Natural killer cell (primary cell): ENCODE measurements around the gene NOP14. TPM values are rescaled to one million over a fixed set of nuclear protein-coding genes. Genes with fewer than 3 reads are reported as not detected.
"Not testable (repeated sequence)": the region's sequence is repeated elsewhere in the genome, so short reads cannot be mapped to it uniquely, and the experiment has no call there.

Experiments
- ATAC-seq, 3 donors: fragments of 150-1000 bp in 2 of 3; fragments of 200-7000 bp in 1 of 3; cut with Tn5 transposase; 1 replicate in 1 of 3; 2 replicates in 2 of 3; pipeline ENCODE4 v1.10.0; 2021; ENCODE audit warnings: mild to moderate bottlenecking in 2 of 3, moderate library complexity in 2 of 3
- DNase-seq, 2 donors: peaks; one replicate each; pipeline versions ENCODE4 v3.0.0 to v3.0.0-alpha.2; 2013 to 2021; ENCODE audit warnings: mixed read lengths in 1 of 2
- H3K27ac ChIP-seq: one replicate; pipeline ENCODE4 v1.5.1; 2013; ENCODE audit warnings: mild to moderate bottlenecking, low read length
- H3K27me3 ChIP-seq: one replicate; pipeline ENCODE4 v1.6.1; 2013; ENCODE audit warnings: low read length; ENCODE audit not compliant: control insufficient read depth, insufficient read depth
- H3K36me3 ChIP-seq: one replicate; pipeline ENCODE4 v1.6.1; 2013; ENCODE audit warnings: low read length; ENCODE audit not compliant: control insufficient read depth, insufficient read depth
- H3K4me1 ChIP-seq: one replicate; pipeline ENCODE4 v1.6.1; 2013; ENCODE audit warnings: low read length; ENCODE audit not compliant: control insufficient read depth, insufficient read depth
- H3K4me3 ChIP-seq: one replicate; pipeline ENCODE4 v1.5.1; 2013; ENCODE audit warnings: low read length
- H3K9me3 ChIP-seq: one replicate; pipeline ENCODE4 v1.6.1; 2013; ENCODE audit warnings: low read length; ENCODE audit not compliant: control insufficient read depth, insufficient read depth
- H3K27ac Mint-ChIP-seq, 2 donors: one replicate each; pipeline ENCODE4 v1.8.0; 2022; ENCODE audit warnings: mild to moderate bottlenecking in 2 of 2, mixed read lengths in 2 of 2, moderate library complexity in 1 of 2
- H3K27me3 Mint-ChIP-seq, 2 donors: one replicate each; pipeline ENCODE4 v1.8.0; 2022; ENCODE audit warnings: low read depth in 2 of 2, mixed read lengths in 2 of 2
- H3K36me3 Mint-ChIP-seq: one replicate; pipeline ENCODE4 v1.8.0; 2022; ENCODE audit warnings: mixed read lengths
- H3K4me1 Mint-ChIP-seq, 2 donors: one replicate each; pipeline ENCODE4 v1.8.0; 2022; ENCODE audit warnings: mixed read lengths in 2 of 2
- H3K4me3 Mint-ChIP-seq: one replicate; pipeline ENCODE4 v1.8.0; 2022; ENCODE audit warnings: mild to moderate bottlenecking, moderate library complexity, mixed read lengths
- H3K9me3 Mint-ChIP-seq, 2 donors: one replicate each; pipeline ENCODE4 v1.8.0; 2022; ENCODE audit warnings: mixed read lengths in 2 of 2
- WGBS: methylation state at CpG from one replicate; pipeline ENCODE4 v1.1.7; 2013; ENCODE audit warnings: missing lambda C conversion rate; ENCODE audit not compliant: insufficient coverage; 5-methylcytosine and 5-hydroxymethylcytosine counted together
- intact Hi-C: fragments of 100-400 bp; cut with micrococcal nuclease; formaldehyde crosslinking; loops from one replicate; pipeline ENCODE4 v1.14.2; 2022
- total RNA-seq, 4 donors: library from RNA; stranded (reverse); fragments of 120-200 nt in 1 of 4; gene quantifications; one replicate each; pipeline versions ENCODE4 v1.2.3 to v1.2.4, GENCODE V29; 2013 to 2022
- TF ChIP-seq, protein P1 (sequence below): fragments of 200-600 bp; IDR thresholded peaks from one replicate; pipeline ENCODE4 v1.8.0; 2022; ENCODE audit warnings: antibody characterized with exemption

Gene NOP14
- total RNA-seq, 3 donors from 2014 or later (not counting 1 experiment from before 2014, with no cell fraction given): 20.9 to 25.0 (median 21.1) TPM

GRCh38 chr4:2946812-2947600, 16.2 kb downstream of the NOP14 start:
- Histone ChIP-seq H3K27ac (no peak overlapping the region), H3K4me3 (no peak overlapping the region), H3K27me3 (no peaks in the 10 kb centered on the region), H3K9me3 (no peaks in the 10 kb centered on the region), H3K36me3 (peaks cover 69% of the 10 kb centered on the region), H3K4me1 (peaks cover 13% of the 10 kb centered on the region)
- ATAC-seq (no peak), DNase-seq (no peak)
- intact Hi-C loops: no loop called here
- H3K9me3 Mint-ChIP-seq: no peaks in the 10 kb centered on the region
- H3K27ac Mint-ChIP-seq: no peak overlapping the region
- H3K4me1 Mint-ChIP-seq: peaks cover 0 to 23% of the 10 kb centered on the region in 2 donors
- 95% methylated on average over 19 of the region's 19 CpGs for WGBS
- H3K36me3 Mint-ChIP-seq: peaks cover 24% of the 10 kb centered on the region
- TF ChIP-seq, protein P1, sequence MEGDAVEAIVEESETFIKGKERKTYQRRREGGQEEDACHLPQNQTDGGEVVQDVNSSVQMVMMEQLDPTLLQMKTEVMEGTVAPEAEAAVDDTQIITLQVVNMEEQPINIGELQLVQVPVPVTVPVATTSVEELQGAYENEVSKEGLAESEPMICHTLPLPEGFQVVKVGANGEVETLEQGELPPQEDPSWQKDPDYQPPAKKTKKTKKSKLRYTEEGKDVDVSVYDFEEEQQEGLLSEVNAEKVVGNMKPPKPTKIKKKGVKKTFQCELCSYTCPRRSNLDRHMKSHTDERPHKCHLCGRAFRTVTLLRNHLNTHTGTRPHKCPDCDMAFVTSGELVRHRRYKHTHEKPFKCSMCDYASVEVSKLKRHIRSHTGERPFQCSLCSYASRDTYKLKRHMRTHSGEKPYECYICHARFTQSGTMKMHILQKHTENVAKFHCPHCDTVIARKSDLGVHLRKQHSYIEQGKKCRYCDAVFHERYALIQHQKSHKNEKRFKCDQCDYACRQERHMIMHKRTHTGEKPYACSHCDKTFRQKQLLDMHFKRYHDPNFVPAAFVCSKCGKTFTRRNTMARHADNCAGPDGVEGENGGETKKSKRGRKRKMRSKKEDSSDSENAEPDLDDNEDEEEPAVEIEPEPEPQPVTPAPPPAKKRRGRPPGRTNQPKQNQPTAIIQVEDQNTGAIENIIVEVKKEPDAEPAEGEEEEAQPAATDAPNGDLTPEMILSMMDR: no peak
- H3K27me3 Mint-ChIP-seq: no peaks in the 10 kb centered on the region
- no peak overlapping the region for H3K4me3 Mint-ChIP-seq

- Mint-ChIP-seq H3K36me3 (peaks cover 21% of the 10 kb centered on the region), H3K4me1 (peaks cover 0 to 23% of the 10 kb centered on the region in 2 donors), H3K27ac (peak overlapping the region in 1 of 2 donors; percentile 10)
- H3K4me3 ChIP-seq, H3K27me3 Mint-ChIP-seq, H3K27me3 ChIP-seq, H3K9me3 ChIP-seq, H3K9me3 Mint-ChIP-seq, ATAC-seq, DNase-seq, intact Hi-C loops, H3K4me3 Mint-ChIP-seq, H3K27ac ChIP-seq: not testable (repeated sequence)
- H3K4me1 ChIP-seq: peaks cover 24% of the 10 kb centered on the region
- WGBS: 96% methylated on average over 27 of the region's 30 CpGs
- H3K36me3 ChIP-seq: peaks cover 70% of the 10 kb centered on the region
Observed at GRCh38 chr4:2945619-2946604, 17.3 kb downstream of the NOP14 start.

DNA sequence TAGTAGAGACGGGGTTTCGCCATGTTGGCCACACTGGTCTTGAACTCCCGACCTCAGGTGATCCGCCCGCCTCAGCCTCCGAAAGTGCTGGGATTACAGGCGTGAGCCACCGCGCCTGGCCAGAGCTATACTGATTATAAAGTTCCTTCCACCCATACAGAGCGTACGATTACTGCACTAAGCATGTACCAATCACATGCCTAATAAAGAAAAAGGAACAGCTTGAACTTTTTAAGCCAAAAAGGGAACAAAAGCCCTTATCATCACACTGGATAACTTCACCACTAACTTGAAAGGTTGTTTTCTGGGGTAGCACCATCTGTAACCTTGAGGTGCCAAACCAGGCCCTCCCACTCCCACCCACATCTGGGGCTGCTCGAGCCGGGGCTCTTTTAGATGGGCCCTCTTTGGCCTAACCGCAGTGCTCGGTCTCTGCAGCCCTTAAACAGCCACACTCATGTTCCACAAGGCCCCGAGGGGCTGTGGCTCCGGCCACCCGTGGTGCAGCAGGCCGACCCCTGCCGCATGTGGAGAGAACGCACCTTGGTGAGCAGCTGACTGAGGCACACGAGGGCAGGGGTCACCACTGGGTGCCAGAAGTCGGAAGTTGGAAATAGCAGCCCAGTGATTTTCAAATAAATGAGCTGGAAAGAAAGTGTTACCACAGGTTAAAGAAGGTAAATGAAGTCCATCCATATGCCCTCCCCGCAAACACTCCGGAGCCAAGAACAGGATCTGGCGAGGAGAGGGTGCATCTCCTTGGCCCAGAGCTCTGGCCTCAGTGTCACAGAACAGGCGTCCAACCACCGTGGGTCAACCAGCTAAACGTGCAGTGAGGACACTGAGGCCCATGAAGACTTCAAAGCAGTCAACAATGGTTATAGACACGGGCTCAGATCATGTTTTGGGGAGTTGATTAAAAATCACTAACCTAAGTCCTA, 18.4 kb downstream of the NOP14 start:
- intact Hi-C loops: no loop called here
- ATAC-seq: no peak
- TF ChIP-seq, protein P1: no peak
- Histone ChIP-seq H3K4me3 (no peak overlapping the region), H3K36me3 (peaks cover 70% of the 10 kb centered on the region), H3K4me1 (peaks cover 31% of the 10 kb centered on the region), H3K9me3 (no peaks in the 10 kb centered on the region), H3K27ac (no peak overlapping the region), H3K27me3 (no peaks in the 10 kb centered on the region)
- no peaks in the 10 kb centered on the region for H3K27me3 Mint-ChIP-seq
- DNase-seq: no peak
- no peak overlapping the region for H3K4me3 Mint-ChIP-seq
- peak overlapping the region in 1 of 2 donors; percentile 73 for H3K27ac Mint-ChIP-seq
- H3K36me3 Mint-ChIP-seq: peaks cover 11% of the 10 kb centered on the region
- 90% methylated on average over 29 of the region's 30 CpGs for WGBS
- H3K4me1 Mint-ChIP-seq: peaks cover 0 to 23% of the 10 kb centered on the region in 2 donors
- no peaks in the 10 kb centered on the region for H3K9me3 Mint-ChIP-seq
